Nephron progenitor cell (in vitro differentiated cells): ENCODE data around the gene COLQ.

Source experiments
- DNase-seq: peaks from one replicate; pipeline ENCODE4 v3.0.0; 2021
- H3K27ac Mint-ChIP-seq: 2 replicates; pipeline ENCODE4 v1.8.0; 2021; ENCODE audit warnings: mild to moderate bottlenecking, moderate library complexity, mixed read lengths
- H3K27me3 Mint-ChIP-seq: 2 replicates; pipeline ENCODE4 v1.8.0; 2021; ENCODE audit warnings: mild to moderate bottlenecking, low read depth, mixed read lengths; ENCODE audit not compliant: poor library complexity
- H3K36me3 Mint-ChIP-seq: 2 replicates; pipeline ENCODE4 v1.8.0; 2021; ENCODE audit warnings: low read depth, mixed read lengths
- H3K4me1 Mint-ChIP-seq: 2 replicates; pipeline ENCODE4 v1.8.0; 2021; ENCODE audit warnings: mixed read lengths
- H3K4me3 Mint-ChIP-seq: 2 replicates; pipeline ENCODE4 v1.8.0; 2021; ENCODE audit warnings: mild to moderate bottlenecking, moderate library complexity, mixed read lengths
- H3K9me3 Mint-ChIP-seq: 2 replicates; pipeline ENCODE4 v1.8.0; 2021; ENCODE audit warnings: mild to moderate bottlenecking, moderate library complexity, mixed read lengths
- TF ChIP-seq, protein P1 (sequence below): fragments of 200-600 bp; sonication (generic); IDR thresholded peaks from 2 replicates; pipeline ENCODE4 v1.5.0; 2021; ENCODE audit warnings: antibody characterized with exemption

Gene COLQ

DNA sequence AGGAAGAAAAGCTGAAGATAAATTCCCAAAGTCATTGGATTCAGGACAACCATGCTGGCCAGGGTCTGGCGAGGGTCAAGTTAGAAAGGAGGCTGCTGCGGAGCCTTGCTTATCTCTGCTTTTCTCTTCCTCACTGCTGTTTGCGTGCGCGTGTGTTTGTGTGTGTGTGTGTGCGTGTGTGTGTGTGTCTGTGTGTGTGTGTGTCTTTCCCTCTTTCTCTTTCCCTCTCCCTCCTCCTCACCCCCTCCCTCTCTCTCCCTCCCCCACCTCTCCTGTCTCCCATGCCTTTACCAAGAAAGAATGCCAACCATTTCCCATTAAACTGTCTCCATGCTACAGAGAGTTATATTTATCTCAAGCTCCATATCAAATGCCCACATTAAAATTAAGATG, at the start of gene COLQ:
Gene COLQ, minus strand, starts transcription at position 134 of the 393 bp plus-strand sequence. Its CDS starts 81 bp downstream, at position 53.
- H3K27ac Mint-ChIP-seq, result peak within 1 kb of the TSS; percentile 78
- H3K4me3 Mint-ChIP-seq, result peak within 1 kb of the TSS; percentile 52
- peak; percentile 22 for DNase-seq

DNA sequence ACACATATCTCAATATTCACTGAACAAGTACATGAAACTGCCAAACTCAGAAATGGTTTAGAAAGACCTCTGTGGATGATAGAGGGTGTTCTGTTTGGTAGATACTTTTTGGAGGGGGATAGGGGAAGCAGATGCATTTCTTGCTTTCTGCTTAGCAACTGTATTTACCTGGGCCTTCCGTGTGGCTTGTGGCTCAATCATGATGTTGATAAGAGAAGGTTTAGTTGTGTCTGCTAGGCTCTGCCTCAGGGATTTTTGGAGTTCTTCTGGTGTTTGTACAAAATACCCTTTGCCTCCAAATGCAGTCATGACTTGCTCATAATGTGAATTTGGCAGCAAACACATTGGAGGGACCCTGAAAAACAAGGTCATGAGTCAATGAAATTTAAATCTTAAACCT, 41.7 kb upstream of the COLQ start:
- TF ChIP-seq, protein P1, sequence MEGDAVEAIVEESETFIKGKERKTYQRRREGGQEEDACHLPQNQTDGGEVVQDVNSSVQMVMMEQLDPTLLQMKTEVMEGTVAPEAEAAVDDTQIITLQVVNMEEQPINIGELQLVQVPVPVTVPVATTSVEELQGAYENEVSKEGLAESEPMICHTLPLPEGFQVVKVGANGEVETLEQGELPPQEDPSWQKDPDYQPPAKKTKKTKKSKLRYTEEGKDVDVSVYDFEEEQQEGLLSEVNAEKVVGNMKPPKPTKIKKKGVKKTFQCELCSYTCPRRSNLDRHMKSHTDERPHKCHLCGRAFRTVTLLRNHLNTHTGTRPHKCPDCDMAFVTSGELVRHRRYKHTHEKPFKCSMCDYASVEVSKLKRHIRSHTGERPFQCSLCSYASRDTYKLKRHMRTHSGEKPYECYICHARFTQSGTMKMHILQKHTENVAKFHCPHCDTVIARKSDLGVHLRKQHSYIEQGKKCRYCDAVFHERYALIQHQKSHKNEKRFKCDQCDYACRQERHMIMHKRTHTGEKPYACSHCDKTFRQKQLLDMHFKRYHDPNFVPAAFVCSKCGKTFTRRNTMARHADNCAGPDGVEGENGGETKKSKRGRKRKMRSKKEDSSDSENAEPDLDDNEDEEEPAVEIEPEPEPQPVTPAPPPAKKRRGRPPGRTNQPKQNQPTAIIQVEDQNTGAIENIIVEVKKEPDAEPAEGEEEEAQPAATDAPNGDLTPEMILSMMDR, result no peak
- Mint-ChIP-seq H3K9me3 (no peaks in the 10 kb centered on the region), H3K4me1 (no peaks in the 10 kb centered on the region), H3K4me3 (no peak overlapping the region), H3K27me3 (no peaks in the 10 kb centered on the region), H3K27ac (peak overlapping the region; percentile 21), H3K36me3 (peaks cover 47% of the 10 kb centered on the region)
- no peak for DNase-seq

More for the DNA sequence above, at the start of gene COLQ:
- H3K4me1 Mint-ChIP-seq, result peaks cover 37% of the 10 kb centered on the region
- H3K9me3 Mint-ChIP-seq, result peaks cover 3% of the 10 kb centered on the region
- peaks cover 4% of the 10 kb centered on the region for H3K36me3 Mint-ChIP-seq
- TF ChIP-seq, protein P1, result no peak
- H3K27me3 Mint-ChIP-seq, result peaks cover 3% of the 10 kb centered on the region

DNA sequence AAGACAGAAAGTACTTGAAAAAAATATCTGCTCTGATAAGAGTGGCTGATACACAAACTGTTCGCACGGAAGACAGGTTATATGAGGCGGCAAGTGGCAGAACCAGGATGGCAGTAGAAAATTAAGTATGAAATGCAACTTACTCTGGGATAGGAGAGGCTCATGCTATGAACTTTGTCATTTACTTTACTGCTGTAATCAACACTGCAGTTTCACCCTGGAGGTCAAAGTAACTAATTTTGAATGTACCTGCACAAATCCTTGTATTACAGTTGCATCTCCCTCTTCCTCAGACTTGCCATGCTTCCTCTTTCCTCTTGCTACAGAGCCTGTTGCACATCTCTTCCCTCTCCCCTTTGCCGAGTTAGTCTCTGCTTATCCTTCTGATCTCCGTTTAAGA, 41.1 kb upstream of the COLQ start:
- Mint-ChIP-seq H3K4me1 (no peaks in the 10 kb centered on the region), H3K9me3 (no peaks in the 10 kb centered on the region), H3K4me3 (no peak overlapping the region), H3K27ac (peak overlapping the region; percentile 21), H3K36me3 (peaks cover 40% of the 10 kb centered on the region), H3K27me3 (no peaks in the 10 kb centered on the region)
- no peak for DNase-seq
- TF ChIP-seq, protein P1, result no peak

DNA sequence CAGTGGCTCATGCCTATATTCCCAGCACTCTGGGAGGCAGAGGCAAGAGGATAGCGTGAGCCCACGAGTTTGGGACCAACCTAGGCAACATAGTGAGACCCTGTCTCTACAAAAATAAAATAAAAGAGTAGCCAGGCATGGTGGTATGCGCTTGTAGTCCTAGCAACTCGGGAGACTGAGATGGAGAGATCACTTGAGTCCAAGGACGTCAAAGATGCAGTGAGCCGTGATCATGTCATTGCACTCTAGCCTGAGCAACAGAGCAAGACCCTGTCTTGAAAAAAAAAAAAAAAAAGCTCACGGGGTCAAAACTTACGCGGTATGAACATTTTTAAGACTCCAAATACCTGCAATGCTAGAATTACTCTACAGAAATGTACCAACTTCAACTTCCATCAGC, 37.1 kb upstream of the COLQ start:
- H3K4me1 Mint-ChIP-seq, result peaks cover 5% of the 10 kb centered on the region
- no peak for DNase-seq
- H3K4me3 Mint-ChIP-seq, result no peak overlapping the region
- peaks cover 24% of the 10 kb centered on the region for H3K36me3 Mint-ChIP-seq
- no peak overlapping the region for H3K27ac Mint-ChIP-seq
- no peaks in the 10 kb centered on the region for H3K9me3 Mint-ChIP-seq
- TF ChIP-seq, protein P1, result no peak
- H3K27me3 Mint-ChIP-seq, result peaks cover 2% of the 10 kb centered on the region

DNA sequence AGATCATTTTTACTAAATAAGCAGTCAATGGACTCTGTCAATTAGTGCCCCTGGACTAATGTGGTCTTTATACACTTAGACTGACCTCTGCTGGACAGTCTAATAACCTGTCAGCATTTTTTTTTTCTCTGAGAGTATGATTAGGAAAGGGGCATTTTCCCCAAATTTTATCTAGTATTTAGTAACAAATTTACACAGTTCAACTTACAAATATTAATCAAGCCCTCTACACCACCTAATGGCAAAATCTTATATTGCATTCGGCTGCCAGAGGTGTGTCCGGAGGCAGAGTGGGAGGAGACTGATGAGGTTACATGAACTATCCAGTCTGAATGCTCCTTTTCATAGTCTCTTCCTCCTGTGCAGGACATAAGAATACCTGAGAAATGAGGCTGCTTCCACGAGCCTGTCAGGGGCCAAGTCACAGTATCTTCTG, 36.0 kb upstream of the COLQ start:
- H3K27ac Mint-ChIP-seq, result no peak overlapping the region
- H3K27me3 Mint-ChIP-seq, result peaks cover 4% of the 10 kb centered on the region
- no peaks in the 10 kb centered on the region for H3K9me3 Mint-ChIP-seq
- H3K4me1 Mint-ChIP-seq, result peaks cover 5% of the 10 kb centered on the region
- DNase-seq, result peak; percentile 33
- TF ChIP-seq, protein P1, result peak; percentile 76
- H3K36me3 Mint-ChIP-seq, result peaks cover 16% of the 10 kb centered on the region
- no peak overlapping the region for H3K4me3 Mint-ChIP-seq

DNA sequence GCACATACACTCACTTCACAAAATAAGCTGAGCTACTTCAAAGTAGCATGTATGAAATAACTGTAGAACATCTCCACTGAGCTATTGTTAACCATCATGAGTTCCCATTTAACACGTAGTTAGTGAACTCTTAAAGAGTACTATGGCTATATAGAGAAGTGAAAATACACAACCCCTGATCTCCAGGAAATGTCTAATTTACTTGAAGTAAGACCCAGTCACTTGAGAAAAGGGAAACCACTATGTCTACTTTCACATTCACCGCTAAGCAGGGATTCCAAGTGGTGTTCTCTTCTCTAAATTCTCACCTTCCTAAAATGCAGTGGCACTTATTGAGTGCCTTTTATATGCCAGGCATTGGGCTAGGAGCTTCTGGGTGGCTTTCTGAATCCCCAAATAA, 35.0 kb upstream of the COLQ start:
- peaks cover 5% of the 10 kb centered on the region for H3K4me1 Mint-ChIP-seq
- H3K9me3 Mint-ChIP-seq, result no peaks in the 10 kb centered on the region
- peaks cover 4% of the 10 kb centered on the region for H3K27me3 Mint-ChIP-seq
- DNase-seq, result no peak
- H3K4me3 Mint-ChIP-seq, result no peak overlapping the region
- H3K36me3 Mint-ChIP-seq, result peaks cover 18% of the 10 kb centered on the region
- no peak overlapping the region for H3K27ac Mint-ChIP-seq
- TF ChIP-seq, protein P1, result no peak
